ENCODE data around the gene PRKAG2.

PRKAG2 gene

GRCh38 chr7:151715666-151716315 lies 161.1 kb downstream of the PRKAG2 start:
- no peaks in the 10 kb centered on the region for H3K36me3 ChIP-seq (ENCODE audit: control insufficient read depth, insufficient read depth, low read length)
- H3K9ac ChIP-seq (ENCODE audit: low read length) = peak overlapping the region; percentile 9
- H3K4me3 ChIP-seq (ENCODE audit: low read length) = peak overlapping the region; percentile 3
- no peaks in the 10 kb centered on the region for H3K27me3 ChIP-seq (ENCODE audit: control insufficient read depth, insufficient read depth, low read length)
- H3K4me1 ChIP-seq (ENCODE audit: control insufficient read depth, insufficient read depth, low read length) = peaks cover 42% of the 10 kb centered on the region
- no peaks in the 10 kb centered on the region for H3K9me3 ChIP-seq (ENCODE audit: control insufficient read depth, low read length)

GRCh38 chr7:151714201-151714600 lies 162.7 kb downstream of the PRKAG2 start:
- H3K36me3 ChIP-seq (ENCODE audit: control insufficient read depth, insufficient read depth, low read length) = no peaks in the 10 kb centered on the region

GRCh38 chr7:151712810-151713125 lies 164.1 kb downstream of the PRKAG2 start:
- no peaks in the 10 kb centered on the region for H3K27me3 ChIP-seq (ENCODE audit: control insufficient read depth, insufficient read depth, low read length)
- no peak overlapping the region for H3K4me3 ChIP-seq (ENCODE audit: low read length)
- no peak overlapping the region for H3K9ac ChIP-seq (ENCODE audit: low read length)
- no peaks in the 10 kb centered on the region for H3K36me3 ChIP-seq (ENCODE audit: control insufficient read depth, insufficient read depth, low read length)
- peaks cover 30% of the 10 kb centered on the region for H3K4me1 ChIP-seq (ENCODE audit: control insufficient read depth, insufficient read depth, low read length)
- no peaks in the 10 kb centered on the region for H3K9me3 ChIP-seq (ENCODE audit: control insufficient read depth, low read length)

More at GRCh38 chr7:151714201-151714600, 162.7 kb downstream of the PRKAG2 start:
- Histone ChIP-seq H3K4me1 (ENCODE audit: control insufficient read depth, insufficient read depth, low read length) (peaks cover 31% of the 10 kb centered on the region), H3K27me3 (ENCODE audit: control insufficient read depth, insufficient read depth, low read length) (no peaks in the 10 kb centered on the region), H3K9me3 (ENCODE audit: control insufficient read depth, low read length) (no peaks in the 10 kb centered on the region), H3K4me3 (ENCODE audit: low read length) (no peak overlapping the region), H3K9ac (ENCODE audit: low read length) (no peak overlapping the region)

- peaks cover 24% of the 10 kb centered on the region for H3K4me1 ChIP-seq (ENCODE audit: control insufficient read depth, insufficient read depth, low read length)
Observed at GRCh38 chr7:151711906-151712809, 164.8 kb downstream of the PRKAG2 start.

GRCh38 chr7:151711435-151711872 lies 165.5 kb downstream of the PRKAG2 start:
- Histone ChIP-seq H3K27me3 (ENCODE audit: control insufficient read depth, insufficient read depth, low read length) (no peaks in the 10 kb centered on the region), H3K4me3 (ENCODE audit: low read length) (no peak overlapping the region), H3K9me3 (ENCODE audit: control insufficient read depth, low read length) (no peaks in the 10 kb centered on the region), H3K4me1 (ENCODE audit: control insufficient read depth, insufficient read depth, low read length) (peaks cover 21% of the 10 kb centered on the region), H3K36me3 (ENCODE audit: control insufficient read depth, insufficient read depth, low read length) (no peaks in the 10 kb centered on the region), H3K9ac (ENCODE audit: low read length) (no peak overlapping the region)

More at GRCh38 chr7:151711906-151712809, 164.8 kb downstream of the PRKAG2 start:
- Histone ChIP-seq H3K4me3 (ENCODE audit: low read length) (no peak overlapping the region), H3K9me3 (ENCODE audit: control insufficient read depth, low read length) (no peaks in the 10 kb centered on the region), H3K27me3 (ENCODE audit: control insufficient read depth, insufficient read depth, low read length) (no peaks in the 10 kb centered on the region), H3K36me3 (ENCODE audit: control insufficient read depth, insufficient read depth, low read length) (no peaks in the 10 kb centered on the region), H3K9ac (ENCODE audit: low read length) (no peak overlapping the region)

- Histone ChIP-seq H3K9me3 (ENCODE audit: control insufficient read depth, low read length) (no peaks in the 10 kb centered on the region), H3K9ac (ENCODE audit: low read length) (no peak overlapping the region), H3K27me3 (ENCODE audit: control insufficient read depth, insufficient read depth, low read length) (no peaks in the 10 kb centered on the region), H3K36me3 (ENCODE audit: control insufficient read depth, insufficient read depth, low read length) (no peaks in the 10 kb centered on the region), H3K4me3 (ENCODE audit: low read length) (no peak overlapping the region), H3K4me1 (ENCODE audit: control insufficient read depth, insufficient read depth, low read length) (peaks cover 17% of the 10 kb centered on the region)
Observed at GRCh38 chr7:151710646-151711434, 166.1 kb downstream of the PRKAG2 start.

GRCh38 chr7:151710121-151710640 lies 166.7 kb downstream of the PRKAG2 start:
- H3K9ac ChIP-seq (ENCODE audit: low read length) = no peak overlapping the region
- no peaks in the 10 kb centered on the region for H3K9me3 ChIP-seq (ENCODE audit: control insufficient read depth, low read length)
- H3K27me3 ChIP-seq (ENCODE audit: control insufficient read depth, insufficient read depth, low read length) = no peaks in the 10 kb centered on the region
- H3K4me3 ChIP-seq (ENCODE audit: low read length) = no peak overlapping the region
- no peaks in the 10 kb centered on the region for H3K36me3 ChIP-seq (ENCODE audit: control insufficient read depth, insufficient read depth, low read length)
- H3K4me1 ChIP-seq (ENCODE audit: control insufficient read depth, insufficient read depth, low read length) = peaks cover 17% of the 10 kb centered on the region

- no peaks in the 10 kb centered on the region for H3K27me3 ChIP-seq (ENCODE audit: control insufficient read depth, insufficient read depth, low read length)
- no peak overlapping the region for H3K9ac ChIP-seq (ENCODE audit: low read length)
- no peaks in the 10 kb centered on the region for H3K36me3 ChIP-seq (ENCODE audit: control insufficient read depth, insufficient read depth, low read length)
- H3K4me1 ChIP-seq (ENCODE audit: control insufficient read depth, insufficient read depth, low read length) = peaks cover 17% of the 10 kb centered on the region
- no peaks in the 10 kb centered on the region for H3K9me3 ChIP-seq (ENCODE audit: control insufficient read depth, low read length)
- no peak overlapping the region for H3K4me3 ChIP-seq (ENCODE audit: low read length)
Observed at GRCh38 chr7:151709141-151710038, 167.5 kb downstream of the PRKAG2 start.

GRCh38 chr7:151708610-151709009 lies 168.3 kb downstream of the PRKAG2 start:
- no peaks in the 10 kb centered on the region for H3K9me3 ChIP-seq (ENCODE audit: control insufficient read depth, low read length)
- H3K36me3 ChIP-seq (ENCODE audit: control insufficient read depth, insufficient read depth, low read length) = no peaks in the 10 kb centered on the region
- H3K4me3 ChIP-seq (ENCODE audit: low read length) = no peak overlapping the region
- peaks cover 17% of the 10 kb centered on the region for H3K4me1 ChIP-seq (ENCODE audit: control insufficient read depth, insufficient read depth, low read length)
- no peak overlapping the region for H3K9ac ChIP-seq (ENCODE audit: low read length)
- no peaks in the 10 kb centered on the region for H3K27me3 ChIP-seq (ENCODE audit: control insufficient read depth, insufficient read depth, low read length)

GRCh38 chr7:151707757-151708156 lies 169.2 kb downstream of the PRKAG2 start:
- H3K36me3 ChIP-seq (ENCODE audit: control insufficient read depth, insufficient read depth, low read length) = no peaks in the 10 kb centered on the region
- H3K9me3 ChIP-seq (ENCODE audit: control insufficient read depth, low read length) = no peaks in the 10 kb centered on the region
- no peaks in the 10 kb centered on the region for H3K27me3 ChIP-seq (ENCODE audit: control insufficient read depth, insufficient read depth, low read length)
- H3K4me1 ChIP-seq (ENCODE audit: control insufficient read depth, insufficient read depth, low read length) = peaks cover 17% of the 10 kb centered on the region
- H3K9ac ChIP-seq (ENCODE audit: low read length) = no peak overlapping the region
- H3K4me3 ChIP-seq (ENCODE audit: low read length) = no peak overlapping the region

- no peaks in the 10 kb centered on the region for H3K9me3 ChIP-seq (ENCODE audit: control insufficient read depth, low read length)
- H3K36me3 ChIP-seq (ENCODE audit: control insufficient read depth, insufficient read depth, low read length) = no peaks in the 10 kb centered on the region
- no peaks in the 10 kb centered on the region for H3K27me3 ChIP-seq (ENCODE audit: control insufficient read depth, insufficient read depth, low read length)
- H3K4me1 ChIP-seq (ENCODE audit: control insufficient read depth, insufficient read depth, low read length) = peaks cover 10% of the 10 kb centered on the region
- no peak overlapping the region for H3K9ac ChIP-seq (ENCODE audit: low read length)
- H3K4me3 ChIP-seq (ENCODE audit: low read length) = no peak overlapping the region
Observed at GRCh38 chr7:151707105-151707469, 169.8 kb downstream of the PRKAG2 start.

All from mucosa of stomach (tissue), 1 donor.